GM15510 (cell line): ENCODE measurements around the gene OR51B5.

Experiments
- POLR2A ChIP-seq: IDR thresholded peaks from 3 replicates; pipeline ENCODE4 v1.6.1; 2011; ENCODE audit warnings: borderline replicate concordance; ENCODE audit not compliant: insufficient read length; ENCODE audit errors: extremely low read depth

Gene OR51B5

DNA sequence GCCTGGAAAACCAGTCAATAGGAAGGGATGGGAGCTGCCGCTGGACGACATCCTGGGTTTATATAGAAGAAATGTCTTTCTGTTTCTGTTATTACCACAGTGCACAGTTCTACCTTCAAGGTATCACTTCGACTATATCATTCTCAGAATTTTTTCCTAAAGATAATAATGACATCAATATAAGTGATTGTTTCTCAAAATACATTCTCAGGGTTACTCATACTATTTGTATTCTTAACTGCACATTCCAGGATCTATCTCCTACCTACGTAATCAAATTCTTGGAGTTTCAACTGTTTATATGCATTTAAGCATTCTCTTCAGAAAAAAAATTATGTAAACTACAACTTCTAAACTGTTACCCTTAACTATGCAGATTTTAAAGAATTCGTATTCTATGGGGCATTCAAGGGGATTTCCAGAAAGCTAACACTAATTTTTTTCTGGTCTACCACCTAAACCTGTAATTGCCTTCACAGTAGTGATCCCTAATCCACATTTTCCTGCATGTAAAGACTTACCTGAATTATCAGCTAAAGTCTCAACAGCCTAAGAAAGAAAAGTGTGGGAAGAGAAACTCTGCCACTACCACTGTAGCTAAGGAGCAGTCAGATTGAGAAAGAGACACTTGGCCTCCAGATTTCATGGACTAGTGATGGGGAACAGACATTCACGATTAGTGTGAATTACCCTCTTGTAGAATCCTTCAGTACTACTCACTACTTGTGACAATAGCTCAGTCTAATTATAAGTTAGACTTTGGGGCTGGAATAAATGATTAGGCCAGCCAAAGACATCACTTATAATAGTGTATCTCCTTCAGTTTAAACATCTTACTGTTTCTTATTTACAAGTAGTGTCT lies at the start of gene OR51B5:
Gene OR51B5 (minus strand): TSS at position 51 of the 862 bp plus-strand sequence. CDS start 0 bp downstream, at position 51.
- TF ChIP-seq POLR2A, result no peak

- TF ChIP-seq POLR2A, result no peak
Observed at GRCh38 chr11:5390210-5390609, 46.9 kb upstream of the OR51B5 start.

- no peak for TF ChIP-seq POLR2A
Observed at GRCh38 chr11:5384335-5384734, 41.0 kb upstream of the OR51B5 start.

DNA sequence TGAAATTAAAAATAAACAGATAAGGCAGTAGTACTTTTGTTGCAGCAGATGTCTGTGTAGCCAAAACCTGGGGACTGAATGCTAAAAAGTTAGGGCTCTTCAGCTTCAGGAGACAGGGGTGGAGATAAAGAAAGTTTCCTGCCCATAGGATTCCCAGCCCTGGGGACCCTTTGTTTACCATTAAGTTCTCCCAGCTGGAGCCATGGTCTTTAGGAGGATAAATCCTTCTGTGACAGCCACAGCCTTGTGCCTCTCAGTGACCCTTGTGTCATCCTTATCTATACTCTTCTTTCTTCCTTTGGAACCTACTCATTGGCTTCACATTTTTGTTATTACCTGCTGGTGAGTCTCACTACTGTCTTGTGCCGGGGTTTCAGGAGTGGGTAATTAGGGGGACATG lies 40.3 kb upstream of the OR51B5 start, which contains the start of gene OR51M1:
Gene OR51M1 (plus strand): TSS at position 237 of the 400 bp plus-strand sequence. CDS start 5,587 bp downstream, outside the sequence.
- TF ChIP-seq POLR2A, result no peak

GRCh38 chr11:5380740-5381342 lies 37.5 kb upstream of the OR51B5 start:
- TF ChIP-seq POLR2A, result no peak

GRCh38 chr11:5369789-5370188 lies 26.5 kb upstream of the OR51B5 start:
- TF ChIP-seq POLR2A, result no peak

DNA sequence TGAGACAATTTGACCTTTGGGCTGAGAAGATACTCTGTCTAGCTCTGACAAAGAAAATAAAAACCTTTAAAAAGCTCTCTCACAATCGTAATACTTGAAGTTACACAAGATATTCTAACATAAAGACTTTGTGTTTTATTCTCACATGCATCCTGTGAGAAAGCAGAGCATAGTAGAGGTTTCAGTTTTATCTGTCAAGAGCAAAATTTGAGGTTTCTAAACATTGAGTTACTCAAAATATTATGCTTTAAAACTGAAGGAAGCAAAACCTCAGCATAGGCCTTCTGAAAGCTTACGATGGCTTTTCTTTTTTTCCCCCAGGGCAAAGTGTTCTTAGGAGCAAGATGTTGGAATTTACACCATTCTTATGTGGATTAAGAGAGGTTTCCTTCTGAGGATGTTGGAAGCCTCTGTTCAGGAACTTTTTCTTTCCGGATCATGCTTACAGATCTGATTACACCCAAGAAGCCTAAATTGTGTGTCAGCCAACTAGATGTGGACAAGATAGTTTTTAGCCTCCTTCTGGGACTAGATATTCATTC lies 25.2 kb upstream of the OR51B5 start:
- no peak for TF ChIP-seq POLR2A

GRCh38 chr11:5367448-5368074 lies 24.2 kb upstream of the OR51B5 start:
- TF ChIP-seq POLR2A, result no peak

DNA sequence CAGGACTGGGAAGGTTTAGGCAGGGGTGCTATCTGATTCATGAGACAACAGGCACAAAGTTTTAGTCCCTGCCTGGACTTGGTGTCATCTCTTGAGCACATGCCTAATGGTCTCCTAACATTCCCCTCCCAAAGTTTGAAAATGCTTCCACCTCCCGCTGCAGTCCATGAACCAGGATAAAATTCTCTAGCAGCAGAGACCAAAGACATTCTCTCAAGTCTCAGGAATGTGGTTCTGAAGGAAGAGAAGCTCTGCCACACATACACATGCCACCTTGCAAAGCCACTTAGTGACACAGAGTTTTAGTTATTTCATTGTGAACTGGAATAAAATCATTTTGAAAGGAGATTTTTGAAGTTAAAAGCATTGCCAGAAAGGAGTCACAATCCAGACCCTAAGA lies 23.5 kb upstream of the OR51B5 start:
- TF ChIP-seq POLR2A, result no peak

DNA sequence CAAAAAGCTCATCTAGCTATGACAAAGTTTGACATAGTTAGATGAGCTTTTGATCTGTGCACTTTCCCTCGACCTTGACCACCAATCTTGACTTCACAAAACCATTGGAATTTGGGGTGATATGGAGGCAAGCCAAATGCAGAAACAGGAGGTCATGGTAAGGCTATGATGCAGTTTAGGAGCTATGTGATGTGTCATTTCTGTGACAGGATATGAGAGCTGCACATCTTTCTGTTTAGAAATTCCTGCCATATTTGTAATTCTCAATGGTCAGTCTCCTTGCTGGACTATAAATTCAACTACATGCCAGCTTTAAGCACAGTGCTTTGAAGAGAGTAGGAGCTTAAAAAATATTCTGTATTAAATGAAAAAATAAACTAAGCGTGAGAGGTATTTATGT lies 20.9 kb upstream of the OR51B5 start:
- TF ChIP-seq POLR2A, result no peak

DNA sequence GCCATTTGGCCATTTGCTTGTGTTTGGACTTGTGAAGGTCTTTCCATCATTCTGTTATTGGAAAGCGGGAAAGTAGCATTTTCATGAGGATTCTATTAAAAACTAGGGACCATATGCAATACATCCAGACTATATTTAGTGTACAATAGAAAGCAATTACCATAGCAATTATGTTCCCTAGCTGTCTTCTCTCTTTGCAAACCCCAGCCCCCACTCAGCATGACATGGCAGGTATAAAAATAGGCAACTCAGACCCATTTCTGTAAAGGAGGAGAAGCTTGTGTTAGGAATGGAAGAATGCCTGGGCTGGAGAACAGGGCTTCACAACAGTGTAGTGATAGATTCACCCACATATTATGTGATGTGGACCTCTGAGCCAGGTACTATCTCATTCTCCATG lies 20.4 kb upstream of the OR51B5 start:
- no peak for TF ChIP-seq POLR2A

DNA sequence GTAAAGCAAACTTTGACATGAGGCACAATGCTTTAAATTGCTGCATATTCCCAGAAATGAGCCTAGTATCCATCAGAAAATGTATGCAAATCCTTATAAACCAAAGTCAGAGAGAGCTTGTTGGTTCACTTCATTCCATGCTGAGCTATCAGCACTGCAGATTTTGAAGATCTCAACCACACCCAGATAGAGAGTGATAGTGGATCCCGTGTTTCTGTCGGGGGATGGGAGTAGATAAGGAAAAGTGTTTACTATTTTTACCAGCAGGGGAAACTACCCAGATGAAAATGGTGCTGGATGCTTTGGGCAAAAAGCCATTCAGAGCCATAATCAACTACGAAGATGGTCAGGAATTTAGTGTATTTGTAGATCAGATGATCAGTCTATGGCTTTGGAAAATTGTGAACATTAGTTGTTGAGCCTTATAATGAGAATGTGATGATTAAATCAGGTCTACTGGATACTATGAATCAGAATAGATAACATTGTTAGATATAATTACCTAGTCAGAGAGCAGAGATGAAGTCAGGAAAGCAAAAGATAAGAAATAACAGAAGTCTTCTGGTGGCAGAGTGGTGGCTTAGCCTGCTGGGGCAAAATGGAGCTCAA lies 18.8 kb upstream of the OR51B5 start:
- TF ChIP-seq POLR2A, result no peak

DNA sequence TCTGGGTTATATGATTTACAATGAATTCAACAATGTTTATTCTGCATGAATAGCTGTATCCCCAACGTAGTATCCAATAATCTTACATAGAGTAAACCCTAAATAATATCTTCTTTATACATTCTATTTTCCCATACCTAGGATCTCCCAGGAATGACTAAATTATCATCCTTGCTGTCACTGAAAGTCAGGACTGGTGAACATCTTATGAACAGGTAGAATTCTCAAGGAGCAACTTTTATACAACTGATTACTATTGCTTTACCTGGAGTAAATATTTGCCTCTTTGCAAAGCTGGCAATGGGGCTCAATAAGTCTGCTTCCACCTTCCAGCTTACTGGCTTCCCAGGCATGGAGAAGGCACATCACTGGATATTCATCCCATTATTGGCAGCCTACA lies 7.9 kb upstream of the OR51B5 start, which contains the start of gene OR51B6:
Gene OR51B6 (plus strand): TSS at position 301 of the 400 bp plus-strand sequence. CDS start 0 bp downstream, at position 301.
- no peak for TF ChIP-seq POLR2A

- no peak for TF ChIP-seq POLR2A
Observed at GRCh38 chr11:5349550-5349949, 6.2 kb upstream of the OR51B5 start.

- TF ChIP-seq POLR2A, result no peak
Observed at GRCh38 chr11:5348551-5349194, 5.3 kb upstream of the OR51B5 start.

DNA sequence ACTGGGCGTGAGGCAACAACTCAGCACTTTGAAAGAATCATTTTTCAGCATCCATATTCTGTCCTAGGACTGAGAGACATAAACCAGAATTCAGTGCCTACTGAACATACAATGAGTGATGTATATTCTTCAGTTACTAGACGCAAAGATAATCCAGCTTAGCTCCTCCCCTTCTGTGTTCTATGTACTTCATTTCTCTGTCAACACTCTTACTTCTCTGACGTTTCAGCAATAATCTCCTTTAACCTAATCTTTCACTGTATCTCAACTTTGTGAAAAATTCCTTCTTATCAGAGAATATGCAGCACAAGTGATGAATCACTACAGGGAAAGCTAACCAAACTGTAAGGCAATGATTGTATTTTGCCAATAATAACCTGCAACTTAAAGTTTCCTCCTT lies 2.5 kb upstream of the OR51B5 start:
- TF ChIP-seq POLR2A, result no peak
